Measurements from ENCODE around the gene SMYD2.

- TF ChIP-seq CTCF (IDR thresholded peaks at IDR 0.05) (no peak), EP300 (IDR thresholded peaks at IDR 0.05) (no peak), POLR2AphosphoS5 (IDR thresholded peaks at IDR 0.05) (no peak), POLR2A (IDR thresholded peaks at IDR 0.05) (no peak)
Measured at GRCh38 chr1:214318956-214319736, 38.2 kb downstream of the SMYD2 start.
